ENCODE results near the gene SLC35A4. TPM values are rescaled to one million over a fixed set of nuclear protein-coding genes. Genes with fewer than 3 reads are reported as not detected.

The SLC35A4 gene
- polyA plus RNA-seq, 1 experiment = 63.4 TPM

DNA sequence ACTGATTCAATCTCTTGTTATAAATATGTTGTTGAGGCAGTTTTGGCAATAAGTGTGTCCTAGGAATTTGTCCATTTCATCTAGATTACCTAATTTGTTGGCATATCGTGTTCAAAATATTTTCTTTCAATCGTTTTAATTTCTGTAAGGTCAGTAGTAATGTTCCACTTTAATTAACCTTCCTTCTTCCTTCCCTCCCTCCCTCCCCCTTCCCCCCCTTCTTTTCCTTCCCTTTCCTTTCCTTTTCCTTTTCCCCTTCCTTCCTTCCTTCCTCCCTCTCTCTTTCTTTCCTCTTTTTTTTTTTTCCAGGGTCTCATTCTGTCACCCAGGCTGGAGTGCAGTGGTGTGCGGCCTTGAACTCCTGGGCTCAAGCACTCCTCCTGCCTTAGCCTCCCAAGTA lies 41.3 kb downstream of the SLC35A4 start:
- Histone ChIP-seq H3K4me3 (ENCODE audit: low read depth, low read length) (no peak overlapping the region), H3K9me3 (ENCODE audit: control insufficient read depth, insufficient read depth, low read length) (no peaks in the 10 kb centered on the region), H3K27ac (ENCODE audit: low read depth, low read length) (no peak overlapping the region), H3K27me3 (ENCODE audit: control insufficient read depth, insufficient read depth, low read length) (peaks cover 4% of the 10 kb centered on the region)
- POLR2A ChIA-PET = interaction anchor here (0.7 kb wide), 1 partner anchor 156 kb away, joined by 3 read pairs; no protein-coding TSS in a partner anchor
- CTCF ChIA-PET = interaction anchor here (1.1 kb wide), 1 partner anchor 29 kb away, joined by 3 read pairs; no protein-coding TSS in a partner anchor
- no peak for DNase-seq (ENCODE audit: low read depth, low spot score)
- TF ChIP-seq, protein P1, sequence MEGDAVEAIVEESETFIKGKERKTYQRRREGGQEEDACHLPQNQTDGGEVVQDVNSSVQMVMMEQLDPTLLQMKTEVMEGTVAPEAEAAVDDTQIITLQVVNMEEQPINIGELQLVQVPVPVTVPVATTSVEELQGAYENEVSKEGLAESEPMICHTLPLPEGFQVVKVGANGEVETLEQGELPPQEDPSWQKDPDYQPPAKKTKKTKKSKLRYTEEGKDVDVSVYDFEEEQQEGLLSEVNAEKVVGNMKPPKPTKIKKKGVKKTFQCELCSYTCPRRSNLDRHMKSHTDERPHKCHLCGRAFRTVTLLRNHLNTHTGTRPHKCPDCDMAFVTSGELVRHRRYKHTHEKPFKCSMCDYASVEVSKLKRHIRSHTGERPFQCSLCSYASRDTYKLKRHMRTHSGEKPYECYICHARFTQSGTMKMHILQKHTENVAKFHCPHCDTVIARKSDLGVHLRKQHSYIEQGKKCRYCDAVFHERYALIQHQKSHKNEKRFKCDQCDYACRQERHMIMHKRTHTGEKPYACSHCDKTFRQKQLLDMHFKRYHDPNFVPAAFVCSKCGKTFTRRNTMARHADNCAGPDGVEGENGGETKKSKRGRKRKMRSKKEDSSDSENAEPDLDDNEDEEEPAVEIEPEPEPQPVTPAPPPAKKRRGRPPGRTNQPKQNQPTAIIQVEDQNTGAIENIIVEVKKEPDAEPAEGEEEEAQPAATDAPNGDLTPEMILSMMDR (IDR thresholded peaks at IDR 0.05; ENCODE audit: low read depth, low read length) = no peak

DNA sequence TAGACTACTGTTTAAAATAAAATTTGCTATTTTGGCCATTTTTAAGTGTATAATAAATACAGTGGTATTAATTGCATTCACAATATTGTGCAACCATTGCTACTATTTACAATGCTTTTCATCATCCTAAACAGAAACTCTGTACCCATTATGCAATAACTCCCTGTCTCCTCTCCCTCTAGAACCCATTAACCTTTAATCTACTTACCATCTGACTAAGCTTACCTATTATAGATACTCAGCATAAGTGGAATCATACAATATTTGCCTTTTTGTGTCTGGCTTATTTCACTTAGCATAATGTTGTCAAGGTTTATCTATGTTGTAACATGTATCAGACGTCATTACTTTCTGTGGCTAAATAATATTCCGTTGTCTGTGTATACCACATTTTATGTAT lies 42.4 kb downstream of the SLC35A4 start:
- TF ChIP-seq, protein P1 (IDR thresholded peaks at IDR 0.05; ENCODE audit: low read depth, low read length) = no peak
- CTCF ChIA-PET = interaction anchor here (1.6 kb wide), 1 partner anchor 23 kb away, joined by 3 read pairs; no protein-coding TSS in a partner anchor
- POLR2A ChIA-PET = no interaction called here
- H3K27ac ChIP-seq (ENCODE audit: low read depth, low read length) = no peak overlapping the region
- H3K27me3 ChIP-seq (ENCODE audit: control insufficient read depth, insufficient read depth, low read length) = peaks cover 5% of the 10 kb centered on the region
- no peak overlapping the region for H3K4me3 ChIP-seq (ENCODE audit: low read depth, low read length)
- no peak for DNase-seq (ENCODE audit: low read depth, low spot score)
- H3K9me3 ChIP-seq (ENCODE audit: control insufficient read depth, insufficient read depth, low read length) = no peaks in the 10 kb centered on the region

DNA sequence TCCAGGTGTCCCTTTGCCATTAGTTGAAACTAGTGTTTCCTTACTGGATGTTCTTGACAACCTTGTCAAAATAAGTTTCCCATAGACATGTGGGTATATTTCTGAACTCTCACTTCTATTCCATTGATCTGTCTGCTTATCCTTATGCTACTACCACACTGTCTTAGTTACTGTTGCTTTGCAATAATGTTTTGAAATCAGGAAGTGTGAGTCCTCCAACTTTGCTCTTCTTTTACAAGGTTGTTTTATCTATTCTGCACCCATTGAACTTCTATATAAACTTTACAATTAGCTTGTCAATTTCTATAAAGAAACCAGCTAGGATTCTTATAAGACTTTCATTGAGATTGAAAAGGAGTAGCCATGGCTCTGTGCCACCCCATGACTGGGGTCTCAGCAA lies 44.1 kb downstream of the SLC35A4 start:
- no peak for DNase-seq (ENCODE audit: low read depth, low spot score)
- Histone ChIP-seq H3K4me3 (ENCODE audit: low read depth, low read length) (no peak overlapping the region), H3K27me3 (ENCODE audit: control insufficient read depth, insufficient read depth, low read length) (peaks cover 5% of the 10 kb centered on the region), H3K27ac (ENCODE audit: low read depth, low read length) (no peak overlapping the region), H3K9me3 (ENCODE audit: control insufficient read depth, insufficient read depth, low read length) (no peaks in the 10 kb centered on the region)
- ChIA-PET CTCF (interaction anchor here (1.0 kb wide), 1 partner anchor 26 kb away, joined by 3 read pairs; no protein-coding TSS in a partner anchor), POLR2A (no interaction called here)
- TF ChIP-seq, protein P1 (IDR thresholded peaks at IDR 0.05; ENCODE audit: low read depth, low read length) = no peak

DNA sequence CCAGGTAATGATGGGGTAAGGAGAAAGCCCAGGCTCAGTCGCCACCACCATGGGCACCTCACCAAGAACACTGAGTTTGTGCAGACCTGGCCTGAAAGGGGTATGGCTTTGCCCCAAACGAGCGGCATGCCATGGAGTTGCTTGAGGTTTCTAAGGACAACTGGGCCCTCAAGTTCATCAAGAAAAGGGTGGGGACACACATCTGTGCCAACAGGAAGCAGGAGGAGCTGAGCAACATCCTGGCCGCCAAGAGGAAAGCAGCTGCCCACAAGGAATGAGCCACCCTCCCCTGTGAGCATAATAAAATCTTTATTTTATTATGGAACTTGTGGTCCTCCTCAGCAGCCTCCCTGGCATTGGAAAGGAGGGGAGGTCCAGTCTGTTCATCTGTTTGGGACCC lies 44.5 kb downstream of the SLC35A4 start:
- H3K27ac ChIP-seq (ENCODE audit: low read depth, low read length) = no peak overlapping the region
- ChIA-PET POLR2A (no interaction called here), CTCF (no interaction called here)
- DNase-seq (ENCODE audit: low read depth, low spot score) = no peak
- H3K4me3 ChIP-seq (ENCODE audit: low read depth, low read length) = no peak overlapping the region
- TF ChIP-seq, protein P1 (IDR thresholded peaks at IDR 0.05; ENCODE audit: low read depth, low read length) = no peak
- peaks cover 5% of the 10 kb centered on the region for H3K27me3 ChIP-seq (ENCODE audit: control insufficient read depth, insufficient read depth, low read length)
- H3K9me3 ChIP-seq (ENCODE audit: control insufficient read depth, insufficient read depth, low read length) = no peaks in the 10 kb centered on the region

DNA sequence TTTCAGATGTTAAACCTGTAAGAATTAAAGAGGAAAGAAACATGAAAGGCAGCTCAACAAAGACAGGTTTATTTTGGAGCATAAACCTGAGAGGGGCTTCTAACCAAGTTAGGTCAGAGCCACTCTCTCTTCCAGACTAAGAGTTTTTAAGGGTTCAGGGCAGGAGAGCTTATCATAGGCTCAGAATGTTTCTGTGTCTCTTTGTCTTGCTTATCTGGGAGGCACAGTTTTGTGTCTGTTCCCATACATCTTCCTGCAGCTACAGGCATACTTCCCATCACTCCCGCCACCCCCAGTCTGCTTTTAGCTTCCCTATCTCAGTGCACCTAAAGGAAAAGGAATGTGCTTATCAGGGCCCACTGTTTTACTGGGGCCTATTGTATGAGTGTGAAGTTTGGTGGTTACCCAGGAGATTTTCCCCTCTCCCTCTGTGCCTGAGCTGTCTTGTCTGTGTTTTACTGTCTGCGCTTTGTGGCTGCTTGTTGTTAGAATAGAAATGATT lies 46.4 kb downstream of the SLC35A4 start:
- Histone ChIP-seq H3K27me3 (ENCODE audit: control insufficient read depth, insufficient read depth, low read length) (peaks cover 5% of the 10 kb centered on the region), H3K4me3 (ENCODE audit: low read depth, low read length) (no peak overlapping the region), H3K27ac (ENCODE audit: low read depth, low read length) (no peak overlapping the region), H3K9me3 (ENCODE audit: control insufficient read depth, insufficient read depth, low read length) (no peaks in the 10 kb centered on the region)
- TF ChIP-seq, protein P1 (IDR thresholded peaks at IDR 0.05; ENCODE audit: low read depth, low read length) = no peak
- POLR2A ChIA-PET = no interaction called here
- CTCF ChIA-PET = interaction anchor here (0.6 kb wide), 1 partner anchor 11 kb away, joined by 3 read pairs; no protein-coding TSS in a partner anchor
- DNase-seq (ENCODE audit: low read depth, low spot score) = no peak

Small RNA genes lying within 50 kb of the gene (small RNA-seq; reads per million reads assigned to genes)
- gene RF00279 (ENCODE audit: insufficient read length, low read depth) (not detected), gene RF00443 (ENCODE audit: insufficient read length, low read depth) (not detected)

Other genes with a start within 250 kb of the SLC35A4 start
- 6.6 and 7.0 TPM in 2 replicates for gene HBEGF, start 218.2 kb upstream of the SLC35A4 start, polyA plus RNA-seq (2011; rRNA removed)
- gene SLC4A9, start 204.6 kb upstream of the SLC35A4 start, polyA plus RNA-seq (2011; rRNA removed) = not detected in 2 replicates
- gene ANKHD1, start 163.0 kb upstream of the SLC35A4 start, polyA plus RNA-seq (2011; rRNA removed) = 54.3 and 56.6 TPM in 2 replicates
- gene EIF4EBP3, start 17.2 kb upstream of the SLC35A4 start, polyA plus RNA-seq (2011; rRNA removed) = 1.7 and 2.8 TPM in 2 replicates
- 52.3 and 52.8 TPM in 2 replicates for gene SRA1, start 7.4 kb upstream of the SLC35A4 start, polyA plus RNA-seq (2011; rRNA removed)
- 13.6 and 14.9 TPM in 2 replicates for gene APBB3, start 230 bp upstream of the SLC35A4 start, polyA plus RNA-seq (2011; rRNA removed)
- gene CD14, start 68.3 kb downstream of the SLC35A4 start, polyA plus RNA-seq (2011; rRNA removed) = 0.29 and 0.71 TPM in 2 replicates
- 5.0 and 5.7 TPM in 2 replicates for gene TMCO6, start 74.6 kb downstream of the SLC35A4 start, polyA plus RNA-seq (2011; rRNA removed)
- 64.0 and 85.6 TPM in 2 replicates for gene NDUFA2, start 82.8 kb downstream of the SLC35A4 start, polyA plus RNA-seq (2011; rRNA removed)
- gene IK, start 83.0 kb downstream of the SLC35A4 start, polyA plus RNA-seq (2011; rRNA removed) = 118 and 136 TPM in 2 replicates
- 13.6 and 14.3 TPM in 2 replicates for gene WDR55, start 100.1 kb downstream of the SLC35A4 start, polyA plus RNA-seq (2011; rRNA removed)
- gene DND1, start 108.7 kb downstream of the SLC35A4 start, polyA plus RNA-seq (2011; rRNA removed) = 0.14 and 0.31 TPM in 2 replicates
- gene HARS1, start 126.5 kb downstream of the SLC35A4 start, polyA plus RNA-seq (2011; rRNA removed) = 93.6 and 98.8 TPM in 2 replicates
- gene HARS2, start 126.6 kb downstream of the SLC35A4 start, polyA plus RNA-seq (2011; rRNA removed) = 39.9 and 48.6 TPM in 2 replicates
- 66.6 and 82.8 TPM in 2 replicates for gene ZMAT2, start 135.6 kb downstream of the SLC35A4 start, polyA plus RNA-seq (2011; rRNA removed)
- 0.06 and 0.09 TPM in 2 replicates for gene PCDHA1, start 221.3 kb downstream of the SLC35A4 start, polyA plus RNA-seq (2011; rRNA removed)
- gene PCDHA2, start 230.0 kb downstream of the SLC35A4 start, polyA plus RNA-seq (2011; rRNA removed) = 0.05 and 0.07 TPM in 2 replicates
- gene PCDHA3, start 236.2 kb downstream of the SLC35A4 start, polyA plus RNA-seq (2011; rRNA removed) = 0.20 and 0.27 TPM in 2 replicates
- gene PCDHA4, start 242.2 kb downstream of the SLC35A4 start, polyA plus RNA-seq (2011; rRNA removed) = not detected in 2 replicates